Neural cell (in vitro differentiated cells): ENCODE measurements around the gene DNAH6. TPM values are rescaled to one million over a fixed set of nuclear protein-coding genes. Genes with fewer than 3 reads are reported as not detected.

Source experiments
- H2AFZ ChIP-seq: fragments of 200-600, 300-800 bp; sonication (generic), shearing (Covaris generic); 2 replicates; pipeline ENCODE4 v1.6.0; 2014; ENCODE audit warnings: low read depth, mild to moderate bottlenecking, antibody characterized with exemption, low read length, moderate library complexity
- H3F3A ChIP-seq: fragments of 200-600 bp; shearing (Covaris generic); 2 replicates; pipeline ENCODE4 v1.6.1; 2016; ENCODE audit warnings: mild to moderate bottlenecking, moderate library complexity, mixed read lengths, antibody characterized with exemption, low read length; ENCODE audit not compliant: insufficient read depth, poor library complexity, severe bottlenecking
- H3K27ac ChIP-seq: fragments of 200-600, 300-800 bp; sonication (generic), shearing (Covaris generic); 2 replicates; pipeline ENCODE4 v1.5.1; 2014; ENCODE audit warnings: mild to moderate bottlenecking, low read length, moderate library complexity
- H3K27me3 ChIP-seq: fragments of 300-800, 200-600 bp; sonication (generic), shearing (Covaris generic); 2 replicates; pipeline ENCODE4 v1.6.0; 2014; ENCODE audit warnings: mild to moderate bottlenecking, low read depth, low read length, moderate library complexity; ENCODE audit not compliant: insufficient read depth
- H3K36me3 ChIP-seq: fragments of 300-800, 200-600 bp; sonication (generic), shearing (Covaris generic); 2 replicates; pipeline ENCODE4 v1.5.1; 2014; ENCODE audit warnings: mild to moderate bottlenecking, antibody characterized with exemption, low read length, moderate library complexity; ENCODE audit not compliant: insufficient read depth
- H3K4me2 ChIP-seq: fragments of 300-800, 200-600 bp; sonication (generic), shearing (Covaris generic); 2 replicates; pipeline ENCODE4 v1.6.0; 2014; ENCODE audit warnings: mild to moderate bottlenecking, low read length
- H3K4me3 ChIP-seq: fragments of 300-800, 200-600 bp; sonication (generic), shearing (Covaris generic); 2 replicates; pipeline ENCODE4 v1.5.1; 2014; ENCODE audit warnings: mild to moderate bottlenecking, low read length, moderate library complexity
- H3K79me2 ChIP-seq: fragments of 200-600 bp; shearing (Covaris generic); replicated peaks from 2 replicates; pipeline ENCODE4 v1.6.0; 2014; ENCODE audit warnings: mild to moderate bottlenecking, low read length, moderate library complexity; ENCODE audit not compliant: insufficient read depth
- H3K9ac ChIP-seq: fragments of 300-800, 200-600 bp; sonication (generic), shearing (Covaris generic); 2 replicates; pipeline ENCODE4 v1.6.1; 2016; ENCODE audit warnings: mild to moderate bottlenecking, low read length, mixed read lengths
- H3K9me2 ChIP-seq: fragments of 200-600 bp; shearing (Covaris generic); 2 replicates; pipeline ENCODE4 v1.6.1; 2016; ENCODE audit warnings: mild to moderate bottlenecking, low read length, mixed read lengths; ENCODE audit not compliant: insufficient read depth
- H3K9me3 ChIP-seq: fragments of 200-600, 300-800 bp; sonication (generic), shearing (Covaris generic); 2 replicates; pipeline ENCODE4 v1.6.1; 2016; ENCODE audit warnings: mild to moderate bottlenecking, mixed run types, low read length, moderate library complexity, mixed read lengths
- H4K20me1 ChIP-seq: fragments of 200-600 bp; shearing (Covaris generic); 2 replicates; pipeline ENCODE4 v1.6.1; 2016; ENCODE audit warnings: mild to moderate bottlenecking, mixed run types; ENCODE audit not compliant: insufficient read depth
- CTCF ChIP-seq: fragments of 450-650 bp; IDR thresholded peaks from 2 replicates; pipeline ENCODE4 v1.5.1; 2014; ENCODE audit warnings: antibody characterized with exemption, mild to moderate bottlenecking, moderate library complexity; ENCODE audit not compliant: poor library complexity, severe bottlenecking
- EP300 ChIP-seq: fragments of 450-650 bp; conservative IDR thresholded peaks from 2 replicates; pipeline ENCODE4 v1.6.1; 2014; ENCODE audit warnings: antibody characterized with exemption, mild to moderate bottlenecking, moderate library complexity; ENCODE audit not compliant: poor library complexity, severe bottlenecking
- EZH2 ChIP-seq: fragments of 200-600, 300-800 bp; shearing (Covaris generic), sonication (generic); IDR thresholded peaks from 2 replicates; pipeline ENCODE4 v1.6.1; 2014; ENCODE audit warnings: antibody characterized with exemption, low read length, borderline replicate concordance, mild to moderate bottlenecking; ENCODE audit not compliant: insufficient read depth, poor library complexity, severe bottlenecking
- MXI1 ChIP-seq: fragments of 450-650 bp; conservative IDR thresholded peaks from 2 replicates; pipeline ENCODE4 v1.6.1; 2014; ENCODE audit warnings: antibody characterized with exemption, mild to moderate bottlenecking; ENCODE audit not compliant: poor library complexity, severe bottlenecking
- POLR2AphosphoS5 ChIP-seq: IDR thresholded peaks from 2 replicates; pipeline ENCODE4 v1.6.1; 2012
- RAD21 ChIP-seq: fragments of 450-650 bp; conservative IDR thresholded peaks from 2 replicates; pipeline ENCODE4 v1.6.1; 2014; ENCODE audit warnings: antibody characterized with exemption, mild to moderate bottlenecking, moderate library complexity
- REST ChIP-seq: IDR thresholded peaks from 2 replicates; pipeline ENCODE4 v1.6.1; 2012; ENCODE audit warnings: borderline replicate concordance
- SMC3 ChIP-seq: fragments of 450-650 bp; conservative IDR thresholded peaks from 2 replicates; pipeline ENCODE4 v1.6.1; 2014; ENCODE audit warnings: antibody characterized with exemption, mild to moderate bottlenecking, moderate library complexity; ENCODE audit not compliant: poor library complexity
- TAF1 ChIP-seq: IDR thresholded peaks from 2 replicates; pipeline ENCODE4 v1.6.1; 2012; ENCODE audit warnings: low read depth
- polyA plus RNA-seq: library from polyadenylated mRNA; depleted of rRNA; stranded (reverse); fragments of >200 nt; gene quantifications from 2 replicates; pipeline ENCODE4 v1.2.3, GENCODE V29; 2014

Gene DNAH6
- polyA plus RNA-seq, 1 donor from 2014 or later: 2.1 TPM

GRCh38 chr2:84654414-84654813 lies 138.1 kb downstream of the DNAH6 start:
- no peak overlapping the region for H3K4me2 ChIP-seq
- TF ChIP-seq REST (no peak), SMC3 (no peak), RAD21 (no peak), TAF1 (no peak), EZH2 (no peak), EP300 (no peak), POLR2AphosphoS5 (no peak), CTCF (no peak), MXI1 (no peak)
- no peaks in the 10 kb centered on the region for H3K9me2 ChIP-seq
- peaks cover 6% of the 10 kb centered on the region for H3K36me3 ChIP-seq
- H3K9me3 ChIP-seq: no peaks in the 10 kb centered on the region
- H2AFZ ChIP-seq: no peak overlapping the region
- H3K79me2 ChIP-seq: no peaks in the 10 kb centered on the region
- H3K27ac ChIP-seq: no peak overlapping the region
- H3F3A ChIP-seq: no peaks in the 10 kb centered on the region
- H3K9ac ChIP-seq: no peak overlapping the region
- H3K4me3 ChIP-seq: no peak overlapping the region
- no peaks in the 10 kb centered on the region for H4K20me1 ChIP-seq
- no peaks in the 10 kb centered on the region for H3K27me3 ChIP-seq

GRCh38 chr2:84669122-84669521 lies 152.8 kb downstream of the DNAH6 start:
- H2AFZ ChIP-seq: no peak overlapping the region
- TF ChIP-seq RAD21 (no peak), TAF1 (no peak), EP300 (no peak), MXI1 (no peak), REST (no peak), EZH2 (no peak), SMC3 (no peak), CTCF (no peak), POLR2AphosphoS5 (no peak)
- no peaks in the 10 kb centered on the region for H3K79me2 ChIP-seq
- no peaks in the 10 kb centered on the region for H3K27me3 ChIP-seq
- H3K9ac ChIP-seq: no peak overlapping the region
- no peaks in the 10 kb centered on the region for H3K9me2 ChIP-seq
- H3K36me3 ChIP-seq: no peaks in the 10 kb centered on the region
- H3F3A ChIP-seq: no peaks in the 10 kb centered on the region
- no peaks in the 10 kb centered on the region for H4K20me1 ChIP-seq
- no peaks in the 10 kb centered on the region for H3K9me3 ChIP-seq
- H3K27ac ChIP-seq: no peak overlapping the region
- H3K4me3 ChIP-seq: no peak overlapping the region
- H3K4me2 ChIP-seq: no peak overlapping the region
